ENCODE measurements around the gene HIRA. TPM values are rescaled to one million over a fixed set of nuclear protein-coding genes. Genes with fewer than 3 reads are reported as not detected.

The HIRA gene
- total RNA-seq, 1 donor: 19.0 TPM

GRCh38 chr22:19434401-19434800 lies 2.9 kb upstream of the HIRA start:
- TF ChIP-seq CTCF (IDR thresholded peaks at IDR 0.05; ENCODE audit: insufficient read depth, low read depth, low read length): no peak
- DNase-seq (ENCODE audit: low read depth): no peak
- no peak overlapping the region for H3K4me3 ChIP-seq (ENCODE audit: low read depth, low read length)

- H3K4me3 ChIP-seq (ENCODE audit: low read depth, low read length): peak within 1 kb of the TSS; percentile 89
- peak; percentile 13 for TF ChIP-seq CTCF (IDR thresholded peaks at IDR 0.05; ENCODE audit: insufficient read depth, low read depth, low read length)
- DNase-seq (ENCODE audit: low read depth): peak; percentile 95
Measured at GRCh38 chr22:19432133-19432851, 759 bp upstream of the HIRA start, which contains the start of gene MRPL40. TSS of gene MRPL40 (plus strand) at chr22:19432545. CDS start at chr22:19432555, 10 bp downstream.

GRCh38 chr22:19430890-19431541 lies 517 bp downstream of the HIRA start:
- peak; percentile 24 for TF ChIP-seq CTCF (IDR thresholded peaks at IDR 0.05; ENCODE audit: insufficient read depth, low read depth, low read length)
- peak; percentile 39 for DNase-seq (ENCODE audit: low read depth)
- peak overlapping the region; percentile 89 for H3K4me3 ChIP-seq (ENCODE audit: low read depth, low read length)

GRCh38 chr22:19429950-19430889 lies 1.3 kb downstream of the HIRA start:
- peak overlapping the region; percentile 89 for H3K4me3 ChIP-seq (ENCODE audit: low read depth, low read length)
- TF ChIP-seq CTCF (IDR thresholded peaks at IDR 0.05; ENCODE audit: insufficient read depth, low read depth, low read length): no peak
- peak; percentile 84 for DNase-seq (ENCODE audit: low read depth)

GRCh38 chr22:19424186-19424500 lies 7.4 kb downstream of the HIRA start:
- H3K4me3 ChIP-seq (ENCODE audit: low read depth, low read length): no peak overlapping the region
- no peak for TF ChIP-seq CTCF (IDR thresholded peaks at IDR 0.05; ENCODE audit: insufficient read depth, low read depth, low read length)
- DNase-seq (ENCODE audit: low read depth): no peak

GRCh38 chr22:19422440-19423301 lies 8.9 kb downstream of the HIRA start:
- DNase-seq (ENCODE audit: low read depth): peak; percentile 7
- no peak for TF ChIP-seq CTCF (IDR thresholded peaks at IDR 0.05; ENCODE audit: insufficient read depth, low read depth, low read length)
- H3K4me3 ChIP-seq (ENCODE audit: low read depth, low read length): no peak overlapping the region

All from fibroblast of villous mesenchyme (primary cell).